HG03060 (cell line): ENCODE results near the gene SNRNP48.
A peak's percentile ranks its signal among the peaks of the same experiment; 100 is the strongest.

Experiments used
- ATAC-seq: cut with Tn5 transposase; IDR thresholded peaks from one replicate; pipeline ENCODE4 v1.9.1; 2021; ENCODE audit warnings: low read depth, moderate number of reproducible peaks; ENCODE audit not compliant: unreplicated experiment

Gene SNRNP48

DNA sequence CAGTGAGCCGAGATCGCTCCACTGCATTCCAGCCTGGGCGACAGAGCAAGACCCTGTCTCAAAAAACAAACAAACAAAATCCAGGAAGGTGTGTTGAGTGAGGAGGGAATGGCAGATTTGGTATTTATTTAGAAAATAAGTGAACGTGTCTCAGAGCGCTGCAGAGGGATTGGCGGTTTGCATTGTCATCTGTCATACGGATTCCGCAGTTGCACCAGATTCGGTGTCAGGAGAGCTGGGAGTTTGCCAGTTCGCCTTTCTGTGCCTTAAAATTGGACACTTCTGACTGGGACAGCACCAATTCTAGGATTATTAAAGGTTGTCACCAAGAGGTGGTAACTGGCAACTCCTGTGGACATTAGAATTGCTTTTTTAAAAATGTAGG lies 912 bp downstream of the SNRNP48 start:
- ATAC-seq, result no peak

DNA sequence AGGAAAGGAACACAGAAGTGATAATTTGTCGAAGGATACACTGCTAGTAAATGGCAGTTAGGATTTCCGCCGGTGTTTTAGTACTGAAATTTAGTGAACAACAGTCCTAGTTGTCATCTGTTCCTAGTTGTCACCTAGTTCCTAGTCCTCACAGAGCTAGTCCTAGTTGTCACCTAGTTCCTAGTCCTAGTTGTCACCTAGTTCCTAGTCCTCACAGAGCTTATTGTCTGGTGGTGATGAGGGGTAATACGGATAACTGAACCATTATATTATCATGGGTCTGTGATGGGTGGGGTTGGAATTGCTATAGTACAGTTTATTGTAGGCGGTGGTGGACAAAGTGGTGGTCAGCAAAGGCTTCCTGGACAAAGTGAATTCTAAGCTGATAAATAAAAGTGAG lies 1.8 kb downstream of the SNRNP48 start:
- ATAC-seq, result no peak

DNA sequence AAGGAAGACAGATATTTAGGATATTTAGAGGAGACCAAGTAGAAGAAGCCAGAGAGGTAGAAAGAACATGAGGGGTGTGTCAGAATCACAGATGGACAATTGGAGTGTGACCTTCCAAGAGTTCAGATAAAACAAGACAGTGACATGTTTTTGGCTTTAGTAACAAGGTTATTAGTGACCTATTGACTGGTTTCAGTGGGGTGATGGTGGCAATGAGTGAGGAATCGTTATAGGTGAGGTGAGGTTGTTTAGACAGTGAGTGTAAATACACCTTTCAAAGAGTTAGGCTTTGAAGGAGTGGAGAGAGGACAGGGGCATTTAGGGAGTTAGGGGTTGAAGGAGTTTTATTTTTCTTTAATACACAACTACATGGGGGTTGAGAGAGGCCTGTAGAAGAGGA lies 3.2 kb downstream of the SNRNP48 start:
- no peak for ATAC-seq

DNA sequence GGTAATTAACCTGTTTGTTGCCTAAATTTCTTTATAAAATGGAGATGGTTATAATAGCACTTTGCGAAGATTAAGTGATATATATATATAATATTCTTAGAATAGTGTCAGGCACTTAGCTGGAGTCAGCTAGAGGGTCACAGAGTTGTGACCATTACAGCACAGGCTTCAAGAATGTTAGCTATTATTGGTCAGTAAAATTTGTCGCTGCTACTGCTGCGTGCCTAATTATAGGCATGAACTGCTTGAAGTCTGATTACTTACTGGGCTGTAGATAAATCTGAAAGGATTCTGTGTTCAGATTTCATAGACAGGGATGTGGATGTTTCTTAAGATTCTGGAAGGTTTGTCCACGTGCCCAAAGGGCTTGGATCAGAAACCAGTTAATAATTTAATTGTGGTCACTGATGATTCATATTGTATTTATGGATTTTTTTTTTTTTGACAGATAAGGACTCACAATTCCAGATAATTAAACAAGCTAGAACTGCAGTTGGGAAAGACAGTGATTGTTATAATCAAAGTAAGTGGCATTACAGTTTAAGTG lies 4.7 kb downstream of the SNRNP48 start:
- ATAC-seq, result no peak

DNA sequence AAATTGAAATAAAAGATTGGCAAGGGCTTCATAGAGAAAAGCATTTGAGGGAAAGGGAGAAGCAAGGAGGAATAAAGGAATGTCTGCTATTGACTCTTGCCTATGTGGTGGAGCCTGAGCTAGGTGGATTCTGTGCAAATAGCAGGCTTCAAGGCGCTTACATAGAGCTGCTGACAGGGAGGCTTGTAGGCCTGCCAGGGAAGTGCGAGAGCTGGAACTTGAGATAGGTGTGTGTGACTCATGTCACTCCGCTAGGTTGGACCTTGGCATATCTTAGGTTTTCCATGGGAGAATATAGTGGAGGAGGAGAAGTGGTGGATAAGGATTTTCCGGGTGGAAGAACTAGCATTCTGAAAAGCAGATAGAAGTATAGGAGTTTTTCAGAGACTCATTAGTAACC lies 14.0 kb downstream of the SNRNP48 start:
- no peak for ATAC-seq

DNA sequence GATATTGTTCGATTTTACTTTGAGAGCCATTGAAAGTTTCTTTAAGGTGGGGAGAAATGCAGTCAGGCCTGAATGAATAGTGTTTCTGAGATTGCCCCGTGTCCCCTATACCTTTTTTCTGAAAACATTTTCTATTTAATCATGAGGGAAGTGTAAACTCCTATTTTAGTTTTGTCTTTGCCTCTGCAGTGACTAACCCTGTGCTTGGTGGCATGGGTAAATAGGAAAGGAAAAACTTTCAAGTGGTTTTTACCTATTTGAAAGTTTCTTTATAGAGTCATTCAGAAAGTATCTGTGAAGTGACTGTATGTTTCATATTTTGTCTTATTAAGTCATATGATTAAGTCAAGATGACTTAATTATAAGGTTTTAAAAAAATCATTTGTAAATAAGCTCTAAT lies 14.5 kb downstream of the SNRNP48 start:
- ATAC-seq, result peak; percentile 31

DNA sequence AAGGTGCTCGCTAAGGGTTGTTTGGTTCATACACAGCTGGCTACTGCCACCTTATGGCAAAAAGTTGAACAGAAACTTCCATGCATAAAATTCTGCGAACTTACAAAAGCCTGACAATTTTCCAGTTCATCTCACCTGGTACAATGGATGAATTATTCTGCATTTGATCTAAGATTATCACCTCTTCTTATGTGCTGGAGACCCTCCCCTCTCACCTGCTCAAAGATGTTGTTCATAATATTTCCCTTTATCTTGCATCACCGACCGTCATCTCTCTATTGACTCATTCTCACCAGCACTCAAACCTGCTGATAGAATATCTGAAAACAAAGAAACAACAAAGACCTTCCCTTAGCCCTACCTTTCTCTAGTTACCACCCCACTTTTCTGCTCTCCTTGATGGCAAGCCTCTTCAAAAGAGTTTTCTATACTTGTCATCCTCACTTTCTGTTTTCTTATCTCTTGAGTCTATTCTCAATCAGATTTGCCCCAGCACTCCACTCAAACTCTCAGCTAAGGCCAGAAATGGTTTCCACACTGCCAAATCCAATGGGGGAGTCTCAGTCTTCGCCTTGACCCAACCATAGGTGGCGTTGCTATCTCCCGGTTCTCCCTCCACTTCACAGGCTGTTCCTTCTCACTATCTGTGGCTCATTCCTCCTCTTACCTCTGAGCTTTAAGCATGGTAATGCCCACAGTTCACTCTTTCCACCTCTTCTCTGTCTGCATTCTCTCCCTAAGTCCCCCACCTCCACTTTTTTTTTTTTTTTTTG lies 25.8 kb downstream of the SNRNP48 start:
- ATAC-seq, result no peak

DNA sequence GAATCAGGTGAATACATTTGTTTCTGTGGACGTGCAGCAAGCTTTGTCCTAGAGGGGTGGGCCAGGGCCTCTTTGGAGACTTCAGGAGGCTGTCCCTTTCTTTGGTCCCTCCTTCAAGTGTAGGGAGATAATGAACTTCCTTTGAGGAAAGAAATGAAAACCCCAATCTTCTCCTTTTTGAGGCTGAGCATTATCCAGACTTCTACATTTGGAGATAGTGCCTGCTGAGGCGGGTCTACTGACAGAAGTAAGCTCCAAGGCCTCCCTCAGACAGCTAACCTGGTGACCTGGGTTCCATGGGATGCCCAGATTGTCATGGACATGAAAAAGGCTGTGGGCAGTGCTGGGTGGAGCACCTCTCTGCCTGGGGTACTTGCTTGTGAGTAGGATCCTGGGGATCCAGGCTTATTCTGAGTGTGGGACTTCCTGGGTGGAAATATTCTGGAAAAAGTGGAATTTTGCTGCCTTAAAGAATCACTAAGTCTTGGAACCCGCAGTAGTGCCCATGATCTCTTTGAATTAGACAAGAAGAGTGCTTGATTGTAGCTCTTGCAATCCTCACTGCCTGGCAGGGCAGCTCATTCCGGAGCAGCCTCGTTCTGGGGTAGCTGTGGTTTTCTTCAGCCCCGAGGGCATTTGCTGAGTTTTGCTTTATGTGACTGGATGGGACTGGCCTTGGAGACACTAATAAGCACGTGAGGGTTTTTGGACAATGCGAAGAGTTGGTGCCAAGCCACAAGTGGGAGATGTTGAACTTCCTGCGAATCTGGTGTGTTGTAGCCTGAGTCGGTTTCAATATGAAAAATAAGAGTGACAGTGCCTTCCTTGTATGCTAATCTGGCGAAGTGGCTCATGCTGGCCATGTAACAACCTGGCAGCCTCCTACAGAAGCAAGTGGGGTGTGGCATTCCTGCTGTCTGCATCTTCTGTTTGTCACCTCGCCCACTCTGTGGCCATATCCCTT lies 28.1 kb downstream of the SNRNP48 start:
- peak; percentile 56 for ATAC-seq

DNA sequence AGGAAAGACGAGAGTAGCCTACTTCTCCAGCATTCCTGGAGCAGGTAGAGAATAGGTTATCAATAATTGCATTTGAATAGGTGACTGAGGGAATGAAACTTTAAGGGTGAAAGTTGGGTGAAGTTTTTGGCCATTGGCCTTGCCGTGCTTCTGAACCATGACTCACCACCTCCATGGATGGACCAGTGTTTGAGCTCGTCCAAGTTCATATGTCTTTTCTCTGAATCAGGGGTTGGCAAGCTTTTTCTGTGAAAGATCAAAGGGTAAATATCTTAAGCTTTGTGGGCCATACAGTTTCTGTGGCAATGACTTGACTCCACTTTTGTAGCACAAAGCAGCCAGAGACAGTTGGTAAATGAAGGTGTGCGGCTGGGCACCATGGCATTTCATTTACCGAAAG lies 31.8 kb downstream of the SNRNP48 start:
- no peak for ATAC-seq

DNA sequence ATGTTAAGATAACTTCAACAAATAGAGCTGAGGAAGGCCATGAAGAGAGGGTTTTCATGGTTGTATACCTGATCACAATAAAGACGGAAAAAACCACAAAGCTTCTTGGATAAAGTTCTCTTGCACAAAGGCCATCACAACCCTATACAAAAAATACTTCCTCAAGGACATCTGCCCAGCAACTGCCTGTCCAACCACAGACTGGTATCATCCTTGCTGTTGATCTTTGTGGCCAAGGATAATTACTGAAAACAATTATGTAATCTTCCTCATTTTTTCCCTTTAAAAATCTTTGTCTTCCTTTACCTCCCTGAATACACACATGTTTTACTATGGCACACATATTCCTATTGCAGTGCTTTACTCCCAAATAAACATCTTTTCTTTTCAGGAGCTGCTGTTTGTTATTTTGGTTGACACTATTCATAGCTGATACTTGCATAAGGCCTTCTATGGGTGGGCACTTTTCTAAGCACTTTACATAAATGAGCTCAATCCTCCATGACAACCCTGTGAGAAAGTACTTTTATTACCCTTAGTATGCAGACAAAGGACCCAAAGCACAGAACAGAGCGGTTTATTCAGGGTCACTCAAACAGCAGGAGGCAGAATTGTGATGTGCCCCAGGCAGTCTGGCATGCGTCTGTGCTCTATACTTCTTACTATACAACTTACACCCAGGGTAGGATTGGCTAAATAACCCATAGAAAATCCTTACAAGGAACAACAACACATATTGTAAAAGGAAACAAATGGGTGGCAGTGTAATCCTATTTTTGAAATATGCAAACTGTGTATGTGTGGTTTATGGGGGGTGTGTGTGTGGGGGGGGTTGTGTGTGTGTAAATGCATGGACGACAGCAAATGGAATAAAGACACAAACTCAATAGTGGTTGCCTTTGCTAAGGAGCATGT lies 35.1 kb downstream of the SNRNP48 start:
- ATAC-seq, result no peak

DNA sequence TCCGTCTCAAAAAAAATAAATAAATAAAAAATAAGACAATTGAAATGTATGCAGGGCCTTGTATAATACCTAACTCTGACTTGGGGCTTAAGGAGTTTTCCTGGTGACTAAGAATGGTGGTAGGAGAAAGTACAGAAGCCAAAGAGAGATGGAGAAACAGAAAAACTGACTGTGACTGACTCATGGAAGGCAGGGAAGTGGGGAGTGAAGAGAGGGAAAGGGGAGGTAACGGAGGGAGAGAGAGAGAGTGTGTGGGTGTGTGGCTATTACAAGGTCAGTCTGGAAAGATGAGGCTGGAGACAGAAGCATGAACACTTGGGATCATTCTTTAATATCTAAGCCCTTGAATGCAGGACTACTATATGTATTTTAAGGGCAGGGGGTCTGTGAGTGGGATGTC lies 38.5 kb downstream of the SNRNP48 start:
- ATAC-seq, result no peak

DNA sequence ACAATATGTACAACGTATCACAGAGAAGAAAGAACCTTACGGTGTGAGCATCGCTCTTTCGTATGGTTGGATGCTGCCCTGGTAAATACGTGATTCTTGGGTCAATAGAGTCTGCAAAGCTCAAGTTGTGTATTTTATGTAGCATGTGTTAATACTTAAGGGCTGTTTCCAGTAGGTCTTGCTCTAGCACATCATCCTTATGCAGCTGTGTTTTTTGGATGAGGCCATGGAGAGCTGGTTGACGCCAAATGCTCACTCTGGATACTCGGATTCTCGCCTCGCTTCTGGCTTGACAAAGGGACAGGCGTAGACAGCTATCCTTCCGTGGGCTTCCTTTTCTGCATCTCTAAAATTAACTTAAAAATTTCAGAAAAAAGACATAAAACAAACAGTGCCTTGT lies 38.9 kb downstream of the SNRNP48 start:
- ATAC-seq, result no peak

DNA sequence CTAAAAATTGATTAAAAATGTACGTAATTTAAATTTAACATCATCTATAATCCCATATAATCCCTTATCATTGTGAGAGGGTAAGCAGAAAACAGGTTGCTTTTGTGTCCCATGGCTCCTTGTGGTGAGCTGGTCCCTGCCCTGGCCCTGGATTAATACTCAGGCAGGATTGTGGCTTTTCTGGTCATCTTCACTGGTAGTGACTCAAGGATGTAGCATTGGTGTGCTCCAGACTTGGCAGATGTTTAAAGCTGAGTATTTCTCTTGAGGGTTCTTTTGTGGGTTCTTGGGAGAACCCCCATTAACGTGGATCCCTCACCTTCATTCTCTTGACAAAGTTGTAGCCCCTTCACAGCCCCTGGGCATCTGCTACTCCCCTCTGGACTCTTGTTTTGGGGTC lies 39.3 kb downstream of the SNRNP48 start:
- ATAC-seq, result no peak

DNA sequence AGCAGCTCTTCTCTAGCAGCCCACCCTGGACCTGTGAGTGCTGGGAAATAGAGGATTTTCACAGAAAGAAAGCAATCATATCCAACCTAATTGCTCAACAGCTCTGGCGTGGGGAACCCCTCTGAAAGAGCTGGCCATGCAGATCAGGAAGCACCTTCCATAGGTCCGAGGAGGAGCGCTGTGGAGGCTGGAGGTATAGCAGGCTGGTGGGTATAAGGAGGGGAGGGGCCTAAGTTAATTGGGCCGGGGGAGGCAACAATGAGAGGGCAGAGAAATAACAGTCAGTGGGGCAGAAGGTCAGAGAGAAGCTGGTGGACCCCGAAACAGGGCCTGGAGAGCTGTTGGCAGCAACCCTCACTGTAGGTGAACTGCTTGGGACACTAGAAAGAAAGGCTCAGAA lies 40.8 kb downstream of the SNRNP48 start:
- ATAC-seq, result no peak

DNA sequence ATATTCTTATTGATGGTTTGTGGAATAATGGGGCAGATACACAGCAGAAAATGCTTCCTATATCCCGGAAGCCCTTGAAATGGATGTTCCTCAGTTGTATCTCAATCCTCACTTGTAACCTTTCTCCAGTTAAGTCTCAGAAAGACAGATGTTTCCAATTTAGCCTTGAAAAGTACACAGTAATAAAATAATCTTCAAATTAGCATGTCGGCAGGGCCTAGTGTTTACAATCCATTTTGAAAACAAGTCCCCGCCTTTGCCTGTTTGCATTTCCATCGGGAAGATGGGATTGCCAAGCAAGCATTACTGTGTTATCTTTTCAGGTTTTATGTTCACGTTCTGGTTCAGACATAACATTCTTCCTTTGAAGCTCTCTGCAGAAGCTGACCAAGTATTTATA lies 41.5 kb downstream of the SNRNP48 start:
- ATAC-seq, result no peak

DNA sequence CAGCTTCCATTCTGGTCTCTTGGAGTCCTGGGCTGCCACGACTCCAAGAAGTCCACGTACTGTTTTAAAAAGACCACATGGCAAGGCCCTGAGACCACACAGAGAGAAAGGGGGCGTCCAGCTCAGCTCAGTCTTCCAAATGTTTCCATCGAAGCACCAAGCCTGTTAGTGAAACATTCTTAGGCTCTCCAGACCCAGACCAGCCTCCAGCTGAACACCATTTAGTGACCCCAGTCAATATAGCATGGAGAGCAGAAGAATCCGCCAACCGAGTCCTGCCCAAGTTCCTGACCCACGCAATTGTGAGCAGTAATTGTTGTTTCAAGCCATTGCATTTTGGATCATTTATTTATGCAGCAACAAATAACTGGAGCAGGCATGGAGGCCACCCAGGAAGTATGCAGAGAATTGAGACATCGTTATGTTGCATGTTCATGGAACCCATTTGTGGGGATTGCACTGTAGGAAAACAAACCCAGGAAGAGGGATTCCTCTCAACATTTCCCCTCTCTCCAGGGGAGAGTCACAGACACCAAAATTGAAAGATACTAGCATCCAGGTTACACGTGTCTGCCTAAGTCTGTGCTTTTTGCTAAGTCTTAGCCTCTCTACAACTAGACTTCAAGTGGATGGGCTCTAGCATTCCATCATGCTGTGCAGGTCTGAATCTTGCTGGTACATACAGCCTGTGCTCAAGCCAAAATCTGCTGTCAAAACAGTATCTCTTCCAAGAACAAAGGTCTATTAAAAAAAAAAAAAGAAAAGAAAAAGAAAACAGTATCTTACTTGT lies 42.7 kb downstream of the SNRNP48 start:
- no peak for ATAC-seq

DNA sequence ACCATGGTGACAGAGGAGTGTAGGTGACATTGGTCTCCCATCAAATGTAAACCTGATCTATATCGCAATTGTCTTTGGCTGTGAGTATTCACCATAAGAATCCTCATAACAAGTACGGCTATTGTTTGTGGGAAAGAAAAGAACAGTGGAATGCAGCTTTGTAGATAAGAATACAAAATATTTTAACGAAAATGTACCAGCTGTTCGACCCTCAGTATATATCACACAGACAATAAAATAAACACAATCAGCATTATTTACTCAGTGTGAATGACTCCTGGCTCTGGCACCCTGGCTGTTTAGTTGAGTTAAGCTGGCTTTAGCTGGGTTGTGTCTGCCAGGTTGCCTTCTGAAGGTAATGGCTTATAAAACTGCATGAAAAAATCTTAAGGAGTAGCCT lies 43.4 kb downstream of the SNRNP48 start:
- no peak for ATAC-seq

DNA sequence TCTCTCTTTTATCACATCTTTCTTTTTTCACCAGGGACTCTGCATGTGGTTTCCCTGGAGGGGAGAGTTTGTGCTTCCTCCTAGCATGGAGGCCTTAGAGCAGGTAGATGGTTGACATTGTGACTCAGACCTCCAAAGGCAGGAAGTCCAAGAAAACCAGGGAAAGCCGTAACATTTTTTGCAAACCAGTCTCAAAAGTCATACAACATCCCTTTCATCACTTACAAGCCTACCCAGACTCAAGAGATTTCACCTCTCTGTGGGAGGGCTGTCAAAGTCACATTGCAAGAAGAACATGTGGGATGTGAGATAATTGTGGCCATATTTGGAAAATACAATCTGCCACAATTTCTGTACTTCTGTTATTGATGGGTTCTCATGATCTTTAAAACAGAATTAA lies 46.2 kb downstream of the SNRNP48 start:
- no peak for ATAC-seq

DNA sequence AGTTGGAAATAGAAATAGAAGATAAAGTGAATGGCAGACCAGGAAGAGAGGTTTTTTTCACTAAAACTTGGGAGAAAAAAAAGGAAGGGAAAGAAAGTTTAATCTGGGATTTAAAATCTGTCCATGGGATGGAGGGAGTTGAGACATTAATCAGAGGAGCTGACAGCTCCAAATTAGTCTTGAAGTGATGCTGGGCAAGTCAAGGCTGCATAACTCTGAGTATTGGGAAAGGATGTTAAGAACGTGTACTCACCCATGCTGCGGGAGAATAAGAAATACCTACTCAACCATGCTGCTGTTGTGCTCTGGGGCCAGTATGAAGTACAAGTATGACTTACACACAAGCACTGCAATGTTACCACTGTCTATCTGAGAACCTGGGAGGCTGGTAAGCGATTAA lies 47.5 kb downstream of the SNRNP48 start:
- ATAC-seq, result no peak

DNA sequence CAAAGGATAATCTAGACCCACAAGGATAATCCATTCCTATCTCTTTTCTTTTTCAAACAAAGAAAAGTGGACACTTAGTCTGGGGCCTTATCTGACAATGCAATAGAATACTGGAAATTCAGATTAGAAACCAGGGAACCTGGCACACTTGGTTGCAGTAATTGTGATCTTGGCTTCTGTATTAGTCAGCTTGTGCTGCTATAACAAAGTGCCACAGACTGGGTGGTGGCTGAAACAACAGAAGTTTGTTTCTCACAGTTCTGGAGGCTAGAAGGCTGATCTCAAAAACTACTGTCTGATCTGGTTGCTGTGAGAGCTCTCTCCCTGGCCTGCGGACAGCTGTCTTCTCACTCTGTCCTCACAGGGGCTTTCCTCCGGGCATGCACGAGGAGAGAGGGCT lies 49.4 kb downstream of the SNRNP48 start:
- no peak for ATAC-seq
